HG03460 (cell line): ENCODE results near the gene SLC25A44.

ENCODE experiments used
- ATAC-seq: cut with Tn5 transposase; IDR thresholded peaks from one replicate; pipeline ENCODE4 v1.9.1; 2021; ENCODE audit not compliant: unreplicated experiment

Gene SLC25A44

GRCh38 chr1:156238248-156238647 lies 44.3 kb downstream of the SLC25A44 start:
- ATAC-seq, result no peak

GRCh38 chr1:156241311-156241811 lies 47.5 kb downstream of the SLC25A44 start:
- no peak for ATAC-seq

- no peak for ATAC-seq
Measured at GRCh38 chr1:156241926-156242325, 48.0 kb downstream of the SLC25A44 start, which contains the start of gene BGLAP. Gene BGLAP, plus strand, starts transcription at chr1:156242184. Its CDS starts 48 bp downstream, at chr1:156242232.

- no peak for ATAC-seq
Measured at GRCh38 chr1:156242738-156243137, 48.8 kb downstream of the SLC25A44 start.

- ATAC-seq, result no peak
Measured at GRCh38 chr1:156244126-156244525, 50.2 kb downstream of the SLC25A44 start.

GRCh38 chr1:156244712-156245111 lies 50.8 kb downstream of the SLC25A44 start:
- no peak for ATAC-seq

- ATAC-seq, result no peak
Measured at GRCh38 chr1:156245451-156246232, 51.7 kb downstream of the SLC25A44 start.

GRCh38 chr1:156246241-156246780 lies 52.4 kb downstream of the SLC25A44 start:
- ATAC-seq, result no peak

- ATAC-seq, result no peak
Measured at GRCh38 chr1:156246781-156247459, 53.0 kb downstream of the SLC25A44 start.

GRCh38 chr1:156247460-156248322 lies 53.8 kb downstream of the SLC25A44 start, which contains the start of gene PAQR6:
Gene PAQR6, minus strand, starts transcription at chr1:156248056. Its CDS starts 1,325 bp downstream, at chr1:156246731.
- no peak for ATAC-seq

- ATAC-seq, result no peak
Measured at GRCh38 chr1:156248323-156248683, 54.4 kb downstream of the SLC25A44 start.

- ATAC-seq, result no peak
Measured at GRCh38 chr1:156249593-156249992, 55.7 kb downstream of the SLC25A44 start.

GRCh38 chr1:156251527-156251926 lies 57.6 kb downstream of the SLC25A44 start:
- ATAC-seq, result no peak

- no peak for ATAC-seq
Measured at GRCh38 chr1:156253634-156254033, 59.7 kb downstream of the SLC25A44 start.

- no peak for ATAC-seq
Measured at GRCh38 chr1:156257711-156258110, 63.8 kb downstream of the SLC25A44 start.

GRCh38 chr1:156258859-156259258 lies 65.0 kb downstream of the SLC25A44 start:
- ATAC-seq, result no peak

GRCh38 chr1:156259805-156260204 lies 65.9 kb downstream of the SLC25A44 start:
- ATAC-seq, result no peak

GRCh38 chr1:156260896-156261295 lies 67.0 kb downstream of the SLC25A44 start:
- ATAC-seq, result no peak
